Measurements from ENCODE around the gene GPR45. TPM values are rescaled to one million over a fixed set of nuclear protein-coding genes. Genes with fewer than 3 reads are reported as not detected.
A peak's percentile ranks its signal among the peaks of the same experiment; 100 is the strongest.

GPR45 gene
- total and polyA plus RNA-seq, 9 of the 15 experiments (the other 6 are each of a cell fraction or from before 2014, with no cell fraction given) = not detected

DNA sequence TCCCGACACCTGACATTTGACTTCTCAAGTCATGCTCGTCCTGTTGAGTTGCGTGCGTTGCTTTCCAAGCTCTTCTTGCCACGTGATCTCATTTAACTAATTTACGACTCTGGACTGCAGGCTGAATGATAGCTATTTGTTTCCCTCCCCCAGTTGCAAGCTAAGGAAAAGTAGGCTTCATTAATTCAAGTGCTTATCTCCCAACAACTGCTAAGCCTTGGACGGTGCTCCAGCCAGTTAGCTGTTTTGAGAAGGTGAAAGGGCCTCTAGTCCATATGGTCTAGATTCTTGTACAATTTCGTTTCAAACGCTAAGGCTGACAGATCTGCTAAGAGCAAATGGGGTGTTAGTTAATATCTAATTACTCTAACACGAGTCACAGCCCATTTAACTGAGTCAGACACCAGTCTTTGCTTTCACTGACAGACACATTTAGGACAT lies 21.1 kb downstream of the GPR45 start:
- H3K9ac ChIP-seq (ENCODE audit: insufficient read depth in 1 of 2, low read depth in 2 of 2, low read length in 2 of 2) = no peak overlapping the region
- peak; percentile 84 for ATAC-seq
- peak overlapping the region; percentile 33 for H3K4me2 ChIP-seq (ENCODE audit: insufficient read depth, low read length)
- H4K20me1 ChIP-seq (replicated peaks; ENCODE audit: control insufficient read depth, insufficient read depth, low read length) = no peaks in the 10 kb centered on the region; the same call in 1 of the 2 replicates
- H3K36me3 ChIP-seq (ENCODE audit: control insufficient read depth, insufficient read depth, low read length) = peaks cover 19% of the 10 kb centered on the region; the same call in 2 of the 3 replicates
- peaks cover 9 to 13% of the 10 kb centered on the region in 2 experiments; a peak in 3 of 5 replicates for H3K4me1 ChIP-seq (replicated peaks in 1 of 2; ENCODE audit: control insufficient read depth in 2 of 2, insufficient read depth in 2 of 2, low read length in 2 of 2)
- CTCF ChIA-PET (ENCODE audit: low intra/inter-chr PET ratio) = no interaction called here
- peak; percentile 34 to 60 (median 48) for DNase-seq (ENCODE audit: extremely low read depth in 1 of 4, low spot score in 3 of 4)
- H3K4me3 ChIP-seq = no peak overlapping the region
- H3K27ac ChIP-seq (ENCODE audit: extremely low read depth, low read depth, low read length) = no peak overlapping the region
- H3K9me3 ChIP-seq (replicated peaks; ENCODE audit: control insufficient read depth, insufficient read depth, low read depth, low read length) = no peaks in the 10 kb centered on the region
- H3K9me1 ChIP-seq (ENCODE audit: control insufficient read depth, insufficient read depth, low read length) = no peaks in the 10 kb centered on the region
- H3K79me2 ChIP-seq (ENCODE audit: control insufficient read depth, insufficient read depth, low read length) = no peaks in the 10 kb centered on the region
- in situ Hi-C loops (cut with MboI) = no loop called here
- H3K27me3 ChIP-seq (ENCODE audit: control insufficient read depth in 2 of 2, insufficient read depth in 2 of 2, low read length in 2 of 2) = peaks cover 0 to 6% of the 10 kb centered on the region in 2 experiments; a peak in 1 of 5 replicates
- POLR2A ChIA-PET = interaction anchor here (1.1 to 1.3 kb wide), 2 partner anchors 13 to 73 kb away, joined by 3 read pairs; no protein-coding TSS in a partner anchor
- intact Hi-C loops (cut with micrococcal nuclease) = no loop called here
- no peak overlapping the region for H2AFZ ChIP-seq (ENCODE audit: low read depth, low read length)
- no TSS peak for BruUV-seq (replicated peaks)
- peak; percentile 88 for FAIRE-seq
- WGBS (ENCODE audit: insufficient coverage, low coverage, missing lambda C conversion rate) = 13% methylated on average over 10 of the region's 10 CpGs
- TF ChIP-seq HDAC2 (IDR thresholded peaks at IDR 0.05) = no peak
- TF ChIP-seq U2AF1 (optimal IDR thresholded peaks at IDR 0.05; ENCODE audit: low read depth, low read length) = no peak
- no peak for TF ChIP-seq NR4A1 (CRISPR knock-in tag; IDR thresholded peaks at IDR 0.05)
- no peak for TF ChIP-seq NR4A1 (tag; IDR thresholded peaks at IDR 0.05)
- no peak for TF ChIP-seq DIDO1 (tag; IDR thresholded peaks at IDR 0.05; ENCODE audit: low read depth)
- TF ChIP-seq ZNF146 (CRISPR knock-in tag; IDR thresholded peaks at IDR 0.05; ENCODE audit: unreplicated experiment) = no peak
- no peak for TF ChIP-seq TEAD1 (CRISPR knock-in tag; IDR thresholded peaks at IDR 0.05)
- peak; percentile 55 for TF ChIP-seq ARID1B (IDR thresholded peaks at IDR 0.05)
- no peak for TF ChIP-seq ZBTB2 (IDR thresholded peaks at IDR 0.05)
- TF ChIP-seq SIX5 (IDR thresholded peaks at IDR 0.05; ENCODE audit: borderline replicate concordance in 1 of 2, insufficient read depth in 1 of 2, low read depth in 1 of 2, low read length in 2 of 2) = no peak
- no peak for TF ChIP-seq FOXM1 (IDR thresholded peaks at IDR 0.05; ENCODE audit: low read depth)
- no peak for TF ChIP-seq FOXM1 (CRISPR knock-in tag; IDR thresholded peaks at IDR 0.05; ENCODE audit: low read depth)
- peak; percentile 64; the same call in 1 of the 2 replicates for TF ChIP-seq PKNOX1 (IDR thresholded peaks at IDR 0.05)
- no peak for TF ChIP-seq C11orf30 (IDR thresholded peaks at IDR 0.05; ENCODE audit: low read depth)
- no peak for TF ChIP-seq ILK (tag; IDR thresholded peaks at IDR 0.05; ENCODE audit: borderline replicate concordance, low read depth)
- 0 out of 2 replicates have a peak, but pooled peaks have one; percentile 53 for TF ChIP-seq ZNF444 (CRISPR knock-in tag; IDR thresholded peaks at IDR 0.05)
- TF ChIP-seq TSC22D4 (tag; IDR thresholded peaks at IDR 0.05) = no peak
- TF ChIP-seq MCM2 (IDR thresholded peaks at IDR 0.05; ENCODE audit: low read depth) = no peak
- TF ChIP-seq ZNF239 (CRISPR knock-in tag; IDR thresholded peaks at IDR 0.05) = no peak
- peak; percentile 81 for TF ChIP-seq MEIS2 (IDR thresholded peaks at IDR 0.05; ENCODE audit: partially characterized antibody)
- peak; percentile 11 for TF ChIP-seq DACH1 (IDR thresholded peaks at IDR 0.05; ENCODE audit: partially characterized antibody)
- TF ChIP-seq SOX6 (IDR thresholded peaks at IDR 0.05) = no peak
- TF ChIP-seq L3MBTL2 (IDR thresholded peaks at IDR 0.05) = peak; percentile 40; the same call in 1 of the 2 replicates

Measured in K562 (cell line).